ENCODE data around the gene ANKRD42.

- TF ChIP-seq POLR2A (IDR thresholded peaks at IDR 0.05; ENCODE audit: low read length) (no peak), GATA1 (IDR thresholded peaks at IDR 0.05; ENCODE audit: low read depth, low read length) (no peak)
These were observed 44.6 kb downstream of the ANKRD42 start for GRCh38 chr11:83238111-83238510.
